Natural killer cell (primary cell): Measurements from ENCODE around the gene IFT27. TPM values are rescaled to one million over a fixed set of nuclear protein-coding genes. Genes with fewer than 3 reads are reported as not detected.

Experiments
- ATAC-seq, 3 donors: fragments of 150-1000 bp in 2 of 3; fragments of 200-7000 bp in 1 of 3; cut with Tn5 transposase; 1 replicate in 1 of 3; 2 replicates in 2 of 3; pipeline ENCODE4 v1.10.0; 2021; ENCODE audit warnings: mild to moderate bottlenecking in 2 of 3, moderate library complexity in 2 of 3
- DNase-seq, 2 donors: peaks; one replicate each; pipeline versions ENCODE4 v3.0.0 to v3.0.0-alpha.2; 2013 to 2021; ENCODE audit warnings: mixed read lengths in 1 of 2
- H3K27ac ChIP-seq: one replicate; pipeline ENCODE4 v1.5.1; 2013; ENCODE audit warnings: mild to moderate bottlenecking, low read length
- H3K27me3 ChIP-seq: one replicate; pipeline ENCODE4 v1.6.1; 2013; ENCODE audit warnings: low read length; ENCODE audit not compliant: control insufficient read depth, insufficient read depth
- H3K36me3 ChIP-seq: one replicate; pipeline ENCODE4 v1.6.1; 2013; ENCODE audit warnings: low read length; ENCODE audit not compliant: control insufficient read depth, insufficient read depth
- H3K4me1 ChIP-seq: one replicate; pipeline ENCODE4 v1.6.1; 2013; ENCODE audit warnings: low read length; ENCODE audit not compliant: control insufficient read depth, insufficient read depth
- H3K4me3 ChIP-seq: one replicate; pipeline ENCODE4 v1.5.1; 2013; ENCODE audit warnings: low read length
- H3K9me3 ChIP-seq: one replicate; pipeline ENCODE4 v1.6.1; 2013; ENCODE audit warnings: low read length; ENCODE audit not compliant: control insufficient read depth, insufficient read depth
- H3K27ac Mint-ChIP-seq, 2 donors: one replicate each; pipeline ENCODE4 v1.8.0; 2022; ENCODE audit warnings: mild to moderate bottlenecking in 2 of 2, mixed read lengths in 2 of 2, moderate library complexity in 1 of 2
- H3K27me3 Mint-ChIP-seq, 2 donors: one replicate each; pipeline ENCODE4 v1.8.0; 2022; ENCODE audit warnings: low read depth in 2 of 2, mixed read lengths in 2 of 2
- H3K36me3 Mint-ChIP-seq: one replicate; pipeline ENCODE4 v1.8.0; 2022; ENCODE audit warnings: mixed read lengths
- H3K4me1 Mint-ChIP-seq, 2 donors: one replicate each; pipeline ENCODE4 v1.8.0; 2022; ENCODE audit warnings: mixed read lengths in 2 of 2
- H3K4me3 Mint-ChIP-seq: one replicate; pipeline ENCODE4 v1.8.0; 2022; ENCODE audit warnings: mild to moderate bottlenecking, moderate library complexity, mixed read lengths
- H3K9me3 Mint-ChIP-seq, 2 donors: one replicate each; pipeline ENCODE4 v1.8.0; 2022; ENCODE audit warnings: mixed read lengths in 2 of 2
- WGBS: methylation state at CpG from one replicate; pipeline ENCODE4 v1.1.7; 2013; ENCODE audit warnings: missing lambda C conversion rate; ENCODE audit not compliant: insufficient coverage; 5-methylcytosine and 5-hydroxymethylcytosine counted together
- intact Hi-C: fragments of 100-400 bp; cut with micrococcal nuclease; formaldehyde crosslinking; loops from one replicate; pipeline ENCODE4 v1.14.2; 2022
- total RNA-seq, 4 donors: library from RNA; stranded (reverse); fragments of 120-200 nt in 1 of 4; gene quantifications; one replicate each; pipeline versions ENCODE4 v1.2.3 to v1.2.4, GENCODE V29; 2013 to 2022
- TF ChIP-seq, protein P1 (sequence below): fragments of 200-600 bp; IDR thresholded peaks from one replicate; pipeline ENCODE4 v1.8.0; 2022; ENCODE audit warnings: antibody characterized with exemption

The IFT27 gene
- total RNA-seq, 3 donors from 2014 or later (not counting 1 experiment from before 2014, with no cell fraction given), result 16.5 to 30.1 (median 27.1) TPM

- Histone ChIP-seq H3K4me3 (no peak overlapping the region), H3K27me3 (peaks cover 3% of the 10 kb centered on the region), H3K4me1 (no peaks in the 10 kb centered on the region), H3K9me3 (no peaks in the 10 kb centered on the region), H3K36me3 (no peaks in the 10 kb centered on the region), H3K27ac (no peak overlapping the region)
- ATAC-seq (no peak), DNase-seq (no peak)
- H3K9me3 Mint-ChIP-seq, result no peaks in the 10 kb centered on the region
- H3K4me1 Mint-ChIP-seq, result peaks cover 5 to 7% of the 10 kb centered on the region in 2 donors
- H3K27ac Mint-ChIP-seq, result no peak overlapping the region
- H3K4me3 Mint-ChIP-seq, result no peak overlapping the region
- TF ChIP-seq, protein P1, sequence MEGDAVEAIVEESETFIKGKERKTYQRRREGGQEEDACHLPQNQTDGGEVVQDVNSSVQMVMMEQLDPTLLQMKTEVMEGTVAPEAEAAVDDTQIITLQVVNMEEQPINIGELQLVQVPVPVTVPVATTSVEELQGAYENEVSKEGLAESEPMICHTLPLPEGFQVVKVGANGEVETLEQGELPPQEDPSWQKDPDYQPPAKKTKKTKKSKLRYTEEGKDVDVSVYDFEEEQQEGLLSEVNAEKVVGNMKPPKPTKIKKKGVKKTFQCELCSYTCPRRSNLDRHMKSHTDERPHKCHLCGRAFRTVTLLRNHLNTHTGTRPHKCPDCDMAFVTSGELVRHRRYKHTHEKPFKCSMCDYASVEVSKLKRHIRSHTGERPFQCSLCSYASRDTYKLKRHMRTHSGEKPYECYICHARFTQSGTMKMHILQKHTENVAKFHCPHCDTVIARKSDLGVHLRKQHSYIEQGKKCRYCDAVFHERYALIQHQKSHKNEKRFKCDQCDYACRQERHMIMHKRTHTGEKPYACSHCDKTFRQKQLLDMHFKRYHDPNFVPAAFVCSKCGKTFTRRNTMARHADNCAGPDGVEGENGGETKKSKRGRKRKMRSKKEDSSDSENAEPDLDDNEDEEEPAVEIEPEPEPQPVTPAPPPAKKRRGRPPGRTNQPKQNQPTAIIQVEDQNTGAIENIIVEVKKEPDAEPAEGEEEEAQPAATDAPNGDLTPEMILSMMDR, result no peak
- H3K27me3 Mint-ChIP-seq, result peaks cover 15 to 25% of the 10 kb centered on the region in 2 donors
- intact Hi-C loops, result no loop called here
- WGBS, result 75% methylated on average over 4 of the region's 4 CpGs
- no peaks in the 10 kb centered on the region for H3K36me3 Mint-ChIP-seq
Measured at GRCh38 chr22:36753120-36753802, 22.7 kb downstream of the IFT27 start.

GRCh38 chr22:36746375-36746970 is 29.4 kb downstream of the IFT27 start:
- no peak overlapping the region for H3K27ac ChIP-seq
- DNase-seq (no peak), ATAC-seq (no peak)
- Mint-ChIP-seq H3K27me3 (peaks cover 0 to 7% of the 10 kb centered on the region in 2 donors), H3K27ac (no peak overlapping the region), H3K4me3 (no peak overlapping the region), H3K36me3 (no peaks in the 10 kb centered on the region), H3K4me1 (no peaks in the 10 kb centered on the region), H3K9me3 (no peaks in the 10 kb centered on the region)
- intact Hi-C loops, result no loop called here
- no peak overlapping the region for H3K4me3 ChIP-seq
- no peaks in the 10 kb centered on the region for H3K9me3 ChIP-seq
- no peaks in the 10 kb centered on the region for H3K36me3 ChIP-seq
- TF ChIP-seq, protein P1, result no peak
- no peaks in the 10 kb centered on the region for H3K27me3 ChIP-seq
- 81% methylated on average over 10 of the region's 11 CpGs for WGBS
- no peaks in the 10 kb centered on the region for H3K4me1 ChIP-seq

DNA sequence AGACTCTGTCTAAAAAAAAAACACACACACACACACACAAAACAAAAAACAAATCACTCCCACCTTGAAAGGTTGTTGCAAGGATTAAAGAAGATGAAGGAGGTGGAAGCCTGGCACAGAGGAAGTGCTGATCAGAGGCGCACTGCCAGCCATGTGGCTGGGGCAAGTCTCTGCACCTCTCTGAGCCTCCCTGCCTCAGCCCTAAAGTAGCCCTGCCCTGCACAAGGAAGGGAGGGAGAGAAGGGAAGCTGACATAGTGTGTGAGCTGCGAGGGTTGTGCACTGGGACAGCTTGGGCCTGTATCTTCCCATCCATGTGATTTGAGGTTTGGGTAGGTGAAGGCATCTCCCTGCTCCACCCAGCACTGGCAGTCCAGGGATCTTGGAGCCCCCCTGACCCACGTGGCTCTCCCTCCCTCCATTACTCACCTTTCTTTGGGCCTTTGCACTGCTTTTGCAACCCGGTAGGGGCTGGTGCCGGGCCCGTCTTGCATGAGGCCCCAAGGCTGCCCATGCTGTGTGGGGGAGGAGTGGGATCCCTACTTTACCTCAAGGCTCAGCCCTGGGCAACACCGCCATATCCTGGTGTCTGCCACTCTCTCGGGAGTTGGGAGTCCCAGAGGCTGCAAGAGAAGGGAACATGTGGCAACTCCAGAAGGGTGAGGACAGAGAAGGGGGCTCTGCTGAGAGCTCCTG is 30.5 kb downstream of the IFT27 start:
- TF ChIP-seq, protein P1, result no peak
- no peak overlapping the region for H3K4me3 Mint-ChIP-seq
- WGBS, result 80% methylated on average over 7 of the region's 8 CpGs

More for the DNA sequence above, 30.5 kb downstream of the IFT27 start:
- no peaks in the 10 kb centered on the region for H3K9me3 ChIP-seq
- H3K4me3 ChIP-seq, result no peak overlapping the region
- ATAC-seq, result no peak
- H3K27ac ChIP-seq, result no peak overlapping the region
- no peaks in the 10 kb centered on the region for H3K4me1 ChIP-seq
- no peaks in the 10 kb centered on the region for H3K4me1 Mint-ChIP-seq
- no peaks in the 10 kb centered on the region for H3K9me3 Mint-ChIP-seq
- no peak for DNase-seq
- H3K36me3 Mint-ChIP-seq, result no peaks in the 10 kb centered on the region
- intact Hi-C loops, result no loop called here
- H3K27me3 Mint-ChIP-seq, result peaks cover 0 to 7% of the 10 kb centered on the region in 2 donors
- no peak overlapping the region for H3K27ac Mint-ChIP-seq
- no peaks in the 10 kb centered on the region for H3K27me3 ChIP-seq
- no peaks in the 10 kb centered on the region for H3K36me3 ChIP-seq
